HFFc6 (cell line): ENCODE data around the gene POLR3B. TPM values are rescaled to one million over a fixed set of nuclear protein-coding genes. Genes with fewer than 3 reads are reported as not detected.

Experiments used
- DNase-seq: peaks from one replicate; pipeline ENCODE4 v3.0.0-alpha.2; 2018
- H3K27ac Mint-ChIP-seq: 2 replicates; pipeline ENCODE4 v1.8.0; 2020; ENCODE audit warnings: mild to moderate bottlenecking, mixed read lengths
- H3K27me3 Mint-ChIP-seq: 2 replicates; pipeline ENCODE4 v1.8.0; 2021; ENCODE audit warnings: mild to moderate bottlenecking, moderate library complexity, mixed read lengths; ENCODE audit not compliant: insufficient read depth
- H3K36me3 Mint-ChIP-seq: 2 replicates; pipeline ENCODE4 v1.8.0; 2021; ENCODE audit warnings: low read depth, mixed read lengths
- H3K4me1 Mint-ChIP-seq: 2 replicates; pipeline ENCODE4 v1.8.0; 2020; ENCODE audit warnings: low read depth, mixed read lengths
- H3K4me3 Mint-ChIP-seq: 2 replicates; pipeline ENCODE4 v1.8.0; 2020; ENCODE audit warnings: mild to moderate bottlenecking, moderate library complexity, mixed read lengths
- H3K9me3 Mint-ChIP-seq: 2 replicates; pipeline ENCODE4 v1.8.0; 2020; ENCODE audit warnings: mild to moderate bottlenecking, mixed read lengths
- CTCF ChIP-seq: fragments of 200-600 bp; sonication (generic); IDR thresholded peaks from 2 replicates; pipeline ENCODE4 v1.5.0; 2021; ENCODE audit warnings: antibody characterized with exemption, mild to moderate bottlenecking
- total RNA-seq, 6 experiments: library from RNA; stranded (reverse); fragmentation: NEBNext Ultra II Directional; extraction: Animal tissue kit (Norgen Biotek cat#: 25700); gene quantifications; 2 replicates in 1 of 6; 3 replicates in 5 of 6; pipeline ENCODE4 v1.2.3, GENCODE V29; 2021

Gene POLR3B
- total RNA-seq, 6 experiments from 2014 or later = 16.4 to 18.8 (median 17.3) TPM

- Mint-ChIP-seq H3K36me3 (peaks cover 8% of the 10 kb centered on the region), H3K4me1 (no peaks in the 10 kb centered on the region), H3K4me3 (no peak overlapping the region), H3K27ac (no peak overlapping the region), H3K9me3 (no peaks in the 10 kb centered on the region), H3K27me3 (no peaks in the 10 kb centered on the region)
- no peak for DNase-seq
- TF ChIP-seq CTCF = no peak
Observed at GRCh38 chr12:106428384-106428783, 70.8 kb downstream of the POLR3B start.

- DNase-seq = no peak
- H3K4me1 Mint-ChIP-seq = no peaks in the 10 kb centered on the region
- H3K27ac Mint-ChIP-seq = no peak overlapping the region
- H3K9me3 Mint-ChIP-seq = no peaks in the 10 kb centered on the region
- no peaks in the 10 kb centered on the region for H3K27me3 Mint-ChIP-seq
- TF ChIP-seq CTCF = no peak
- peaks cover 10% of the 10 kb centered on the region for H3K36me3 Mint-ChIP-seq
- no peak overlapping the region for H3K4me3 Mint-ChIP-seq
Observed at GRCh38 chr12:106429043-106429552, 71.5 kb downstream of the POLR3B start.

- no peaks in the 10 kb centered on the region for H3K4me1 Mint-ChIP-seq
- no peak overlapping the region for H3K4me3 Mint-ChIP-seq
- no peaks in the 10 kb centered on the region for H3K27me3 Mint-ChIP-seq
- DNase-seq = no peak
- no peak overlapping the region for H3K27ac Mint-ChIP-seq
- TF ChIP-seq CTCF = no peak
- H3K9me3 Mint-ChIP-seq = no peaks in the 10 kb centered on the region
- H3K36me3 Mint-ChIP-seq = peaks cover 12% of the 10 kb centered on the region
Observed at GRCh38 chr12:106429636-106430035, 72.1 kb downstream of the POLR3B start.

GRCh38 chr12:106431839-106432411 is 74.4 kb downstream of the POLR3B start:
- H3K27me3 Mint-ChIP-seq = no peaks in the 10 kb centered on the region
- no peaks in the 10 kb centered on the region for H3K4me1 Mint-ChIP-seq
- no peak for TF ChIP-seq CTCF
- DNase-seq = no peak
- no peak overlapping the region for H3K4me3 Mint-ChIP-seq
- H3K27ac Mint-ChIP-seq = no peak overlapping the region
- H3K9me3 Mint-ChIP-seq = no peaks in the 10 kb centered on the region
- H3K36me3 Mint-ChIP-seq = peaks cover 21% of the 10 kb centered on the region

- Mint-ChIP-seq H3K27me3 (no peaks in the 10 kb centered on the region), H3K4me3 (no peak overlapping the region), H3K9me3 (no peaks in the 10 kb centered on the region), H3K36me3 (peaks cover 24% of the 10 kb centered on the region), H3K27ac (no peak overlapping the region), H3K4me1 (no peaks in the 10 kb centered on the region)
- no peak for TF ChIP-seq CTCF
- DNase-seq = no peak
Observed at GRCh38 chr12:106433055-106433454, 75.5 kb downstream of the POLR3B start.

GRCh38 chr12:106434526-106434925 is 77.0 kb downstream of the POLR3B start:
- no peaks in the 10 kb centered on the region for H3K9me3 Mint-ChIP-seq
- no peak overlapping the region for H3K27ac Mint-ChIP-seq
- H3K4me3 Mint-ChIP-seq = no peak overlapping the region
- no peaks in the 10 kb centered on the region for H3K27me3 Mint-ChIP-seq
- peaks cover 25% of the 10 kb centered on the region for H3K36me3 Mint-ChIP-seq
- no peak for TF ChIP-seq CTCF
- DNase-seq = no peak
- H3K4me1 Mint-ChIP-seq = no peaks in the 10 kb centered on the region
